ENCODE data around the gene TRPM3. TPM values are rescaled to one million over a fixed set of nuclear protein-coding genes. Genes with fewer than 3 reads are reported as not detected.

The TRPM3 gene
- polyA plus RNA-seq, 2 of the 4 experiments (the other 2 are of a cell fraction), result not detected

GRCh38 chr9:70981312-70981711 is 140.1 kb downstream of the TRPM3 start:
- CTCF ChIA-PET, result no interaction called here
- H3K27ac ChIP-seq, result no peak overlapping the region
- no peak for DNase-seq (ENCODE audit: low read depth in 1 of 2, low spot score in 1 of 2)
- POLR2A ChIA-PET, result no interaction called here
- 0% methylated on average over 1 of the region's 1 CpG for WGBS (ENCODE audit: missing lambda C conversion rate)
- peak; percentile 62 for TF ChIP-seq MAFK (IDR thresholded peaks at IDR 0.05; ENCODE audit: partially characterized antibody)
- no peak for TF ChIP-seq FOSB (CRISPR knock-in tag; IDR thresholded peaks at IDR 0.05)
- no peak overlapping the region for H3K4me3 ChIP-seq
- no peak overlapping the region for H3K4me2 ChIP-seq
- no peak for ATAC-seq
- FAIRE-seq, result no peak
- no peaks in the 10 kb centered on the region for H3K4me1 ChIP-seq
- no peaks in the 10 kb centered on the region for H3K9me3 ChIP-seq

GRCh38 chr9:70979966-70980365 is 141.5 kb downstream of the TRPM3 start:
- ChIA-PET POLR2A (no interaction called here), CTCF (interaction anchor here (0.6 to 1.1 kb wide), 2 partner anchors 14 to 32 kb away, joined by 3 to 4 read pairs; no protein-coding TSS in a partner anchor)
- H3K9me3 ChIP-seq, result no peaks in the 10 kb centered on the region
- H3K27ac ChIP-seq, result no peak overlapping the region
- no peak for ATAC-seq
- no peak for FAIRE-seq
- H3K4me2 ChIP-seq, result no peak overlapping the region
- WGBS (ENCODE audit: missing lambda C conversion rate), result 4% methylated on average over 4 of the region's 4 CpGs
- H3K4me1 ChIP-seq, result no peaks in the 10 kb centered on the region
- no peak for DNase-seq (ENCODE audit: low read depth in 1 of 2, low spot score in 1 of 2)
- H3K4me3 ChIP-seq, result no peak overlapping the region
- TF ChIP-seq CHD4 (IDR thresholded peaks at IDR 0.05; ENCODE audit: borderline replicate concordance) (no peak), FOSB (CRISPR knock-in tag; IDR thresholded peaks at IDR 0.05) (no peak), RCOR1 (IDR thresholded peaks at IDR 0.05; ENCODE audit: low read depth, low read length) (no peak)

GRCh38 chr9:70978085-70978484 is 143.3 kb downstream of the TRPM3 start:
- H3K4me1 ChIP-seq, result no peaks in the 10 kb centered on the region
- 44% methylated on average over 3 of the region's 3 CpGs for WGBS (ENCODE audit: missing lambda C conversion rate)
- CTCF ChIA-PET, result no interaction called here
- FAIRE-seq (no peak), ATAC-seq (no peak), DNase-seq (ENCODE audit: low read depth in 1 of 2, low spot score in 1 of 2) (no peak)
- H3K27ac ChIP-seq, result no peak overlapping the region
- H3K9me3 ChIP-seq, result no peaks in the 10 kb centered on the region
- POLR2A ChIA-PET, result no interaction called here
- H3K4me2 ChIP-seq, result no peak overlapping the region
- no peak overlapping the region for H3K4me3 ChIP-seq
- no peak for TF ChIP-seq JUNB (IDR thresholded peaks at IDR 0.05)
- TF ChIP-seq ZSCAN20 (CRISPR knock-in tag; IDR thresholded peaks at IDR 0.05), result no peak

- Histone ChIP-seq H3K4me2 (no peak overlapping the region), H3K27ac (no peak overlapping the region), H3K9me3 (no peaks in the 10 kb centered on the region), H3K4me3 (no peak overlapping the region), H3K4me1 (no peaks in the 10 kb centered on the region)
- ATAC-seq (no peak), FAIRE-seq (no peak), DNase-seq (ENCODE audit: low read depth in 1 of 2, low spot score in 1 of 2) (no peak)
- WGBS (ENCODE audit: missing lambda C conversion rate), result 13% methylated on average over 5 of the region's 5 CpGs
- POLR2A ChIA-PET, result no interaction called here
- TF ChIP-seq MAZ (IDR thresholded peaks at IDR 0.05; ENCODE audit: borderline replicate concordance, low read depth, low read length) (no peak), KDM1A (IDR thresholded peaks at IDR 0.05; ENCODE audit: low read depth) (no peak), ZSCAN20 (CRISPR knock-in tag; IDR thresholded peaks at IDR 0.05) (no peak), FOSB (CRISPR knock-in tag; IDR thresholded peaks at IDR 0.05) (no peak), FOXS1 (CRISPR knock-in tag; IDR thresholded peaks at IDR 0.05) (no peak)
- CTCF ChIA-PET, result interaction anchor here (1.1 kb wide), 1 partner anchor 9 kb away, joined by 3 read pairs; no protein-coding TSS in a partner anchor
Observed at GRCh38 chr9:70975821-70976220, 145.6 kb downstream of the TRPM3 start.

- ChIA-PET POLR2A (no interaction called here), CTCF (no interaction called here)
- Histone ChIP-seq H3K4me3 (no peak overlapping the region), H3K9me3 (no peaks in the 10 kb centered on the region), H3K4me2 (no peak overlapping the region), H3K4me1 (no peaks in the 10 kb centered on the region), H3K27ac (no peak overlapping the region)
- DNase-seq (ENCODE audit: low read depth in 1 of 2, low spot score in 1 of 2), result no peak
- WGBS (ENCODE audit: missing lambda C conversion rate), result 50% methylated on average over 1 of the region's 1 CpG
- no peak for ATAC-seq
- TF ChIP-seq MYC (IDR thresholded peaks at IDR 0.05; ENCODE audit: borderline replicate concordance, low read length) (no peak), EP300 (IDR thresholded peaks at IDR 0.05) (no peak), EHMT2 (IDR thresholded peaks at IDR 0.05; ENCODE audit: low read depth) (no peak), PBX3 (IDR thresholded peaks at IDR 0.05) (no peak), SREBF2 (IDR thresholded peaks at IDR 0.05) (no peak), CBX8 (IDR thresholded peaks at IDR 0.05) (no peak), HMGXB4 (CRISPR knock-in tag; IDR thresholded peaks at IDR 0.05; ENCODE audit: borderline replicate concordance) (no peak), NR3C1 (IDR thresholded peaks at IDR 0.05) (no peak), CHD2 (IDR thresholded peaks at IDR 0.05; ENCODE audit: low read length, partially characterized antibody) (no peak), TP53 (CRISPR knock-in tag; IDR thresholded peaks at IDR 0.05) (no peak), HEYL (CRISPR knock-in tag; IDR thresholded peaks at IDR 0.05) (no peak), MAFK (IDR thresholded peaks at IDR 0.05; ENCODE audit: partially characterized antibody) (no peak), RCOR1 (IDR thresholded peaks at IDR 0.05; ENCODE audit: low read depth, low read length) (no peak), KDM5A (IDR thresholded peaks at IDR 0.05) (no peak), HOXB13 (CRISPR knock-in tag; IDR thresholded peaks at IDR 0.05; ENCODE audit: low read depth) (no peak), KDM1A (IDR thresholded peaks at IDR 0.05; ENCODE audit: low read depth) (no peak), CBX2 (IDR thresholded peaks at IDR 0.05; ENCODE audit: borderline replicate concordance, low read depth) (no peak), SMC3 (IDR thresholded peaks at IDR 0.05) (no peak), ATOH8 (CRISPR knock-in tag; IDR thresholded peaks at IDR 0.05; ENCODE audit: low read depth) (no peak)
- no peak for FAIRE-seq
Observed at GRCh38 chr9:70971723-70972122, 149.7 kb downstream of the TRPM3 start.

Data from A549 (cell line).